DOHH2 (cell line): Measurements from ENCODE around the gene LBH.

Experiments used
- H3F3A ChIP-seq: fragments of 200-600 bp; sonication (generic), shearing (Covaris generic); 2 replicates; pipeline ENCODE4 v1.6.0; 2016; ENCODE audit warnings: antibody characterized with exemption, mild to moderate bottlenecking; ENCODE audit not compliant: control insufficient read depth, insufficient read depth
- H3K27ac ChIP-seq: fragments of 200-600 bp; sonication (generic); 2 replicates; pipeline ENCODE4 v1.5.1; 2014; ENCODE audit warnings: low read depth, mild to moderate bottlenecking, low read length, moderate library complexity
- H3K27me3 ChIP-seq: fragments of 200-600 bp; sonication (generic); 2 replicates; pipeline ENCODE4 v1.6.1; 2014; ENCODE audit warnings: mild to moderate bottlenecking, low read length, mixed read lengths; ENCODE audit not compliant: control insufficient read depth
- H3K36me3 ChIP-seq: fragments of 200-600 bp; sonication (generic); 2 replicates; pipeline ENCODE4 v1.6.1; 2014; ENCODE audit warnings: mild to moderate bottlenecking, low read length, moderate library complexity, mixed read lengths; ENCODE audit not compliant: control insufficient read depth
- H3K4me1 ChIP-seq: fragments of 200-600 bp; sonication (generic); 2 replicates; pipeline ENCODE4 v1.6.1; 2014; ENCODE audit warnings: mild to moderate bottlenecking, low read length, mixed read lengths; ENCODE audit not compliant: control insufficient read depth
- H3K4me2 ChIP-seq: fragments of 200-600 bp; sonication (generic); 2 replicates; pipeline ENCODE4 v1.6.0; 2014; ENCODE audit warnings: mild to moderate bottlenecking, low read length, moderate library complexity
- H3K4me3 ChIP-seq: fragments of 200-600 bp; sonication (generic); 2 replicates; pipeline ENCODE4 v1.5.1; 2014; ENCODE audit warnings: mild to moderate bottlenecking, low read length, mixed read lengths
- H3K79me2 ChIP-seq: fragments of 200-600 bp; sonication (generic); 2 replicates; pipeline ENCODE4 v1.6.1; 2014; ENCODE audit warnings: mild to moderate bottlenecking, low read length, mixed read lengths; ENCODE audit not compliant: control insufficient read depth
- H3K9me2 ChIP-seq: fragments of 200-600 bp; sonication (generic); replicated peaks from 2 replicates; pipeline ENCODE4 v1.6.1; 2014; ENCODE audit warnings: mild to moderate bottlenecking, low read length, mixed read lengths; ENCODE audit not compliant: control insufficient read depth
- H3K9me3 ChIP-seq: fragments of 200-600 bp; sonication (generic); 2 replicates; pipeline ENCODE4 v1.6.1; 2014; ENCODE audit warnings: antibody characterized with exemption, low read length, mixed read lengths; ENCODE audit not compliant: control insufficient read depth, insufficient read depth
- H4K20me1 ChIP-seq: fragments of 200-600 bp; sonication (generic); 2 replicates; pipeline ENCODE4 v1.6.0; 2014; ENCODE audit warnings: low read depth, mild to moderate bottlenecking, antibody characterized with exemption, low read length, moderate library complexity; ENCODE audit not compliant: control insufficient read depth, insufficient read depth
- CTCF ChIP-seq: fragments of 200-600 bp; sonication (generic); IDR thresholded peaks from one replicate; pipeline ENCODE4 v1.5.1; 2014; ENCODE audit warnings: antibody characterized with exemption, mild to moderate bottlenecking, low read depth, low read length; ENCODE audit not compliant: poor library complexity, severe bottlenecking
- EZH2phosphoT487 ChIP-seq: fragments of 200-600 bp; sonication (generic); IDR thresholded peaks from 2 replicates; pipeline ENCODE4 v1.6.1; 2017; ENCODE audit warnings: borderline replicate concordance, mild to moderate bottlenecking, antibody characterized with exemption, low read length, moderate library complexity, mixed read lengths

The LBH gene

GRCh38 chr2:30275256-30275655 lies 43.9 kb downstream of the LBH start:
- Histone ChIP-seq H3K4me2 (no peak overlapping the region), H3K4me3 (no peak overlapping the region)
- TF ChIP-seq CTCF (no peak), EZH2phosphoT487 (no peak)

GRCh38 chr2:30276455-30276911 lies 45.1 kb downstream of the LBH start:
- Histone ChIP-seq H3K4me2 (no peak overlapping the region), H3K79me2 (no peaks in the 10 kb centered on the region)
- no peak for TF ChIP-seq EZH2phosphoT487
- no peak for TF ChIP-seq CTCF

More at GRCh38 chr2:30275256-30275655, 43.9 kb downstream of the LBH start:
- H3K9me2 ChIP-seq, result no peaks in the 10 kb centered on the region
- H3K4me1 ChIP-seq, result peaks cover 6% of the 10 kb centered on the region
- no peaks in the 10 kb centered on the region for H3K27me3 ChIP-seq
- H3K27ac ChIP-seq, result no peak overlapping the region
- no peaks in the 10 kb centered on the region for H3K36me3 ChIP-seq
- H3K9me3 ChIP-seq, result no peaks in the 10 kb centered on the region
- no peaks in the 10 kb centered on the region for H3F3A ChIP-seq
- H4K20me1 ChIP-seq, result no peaks in the 10 kb centered on the region
- H3K79me2 ChIP-seq, result no peaks in the 10 kb centered on the region

GRCh38 chr2:30277582-30277981 lies 46.2 kb downstream of the LBH start:
- no peaks in the 10 kb centered on the region for H3K9me3 ChIP-seq
- H3K4me2 ChIP-seq, result no peak overlapping the region
- H4K20me1 ChIP-seq, result no peaks in the 10 kb centered on the region
- H3K4me3 ChIP-seq, result no peak overlapping the region
- H3K4me1 ChIP-seq, result peaks cover 21% of the 10 kb centered on the region
- H3F3A ChIP-seq, result no peaks in the 10 kb centered on the region
- no peak for TF ChIP-seq CTCF
- TF ChIP-seq EZH2phosphoT487, result no peak
- no peaks in the 10 kb centered on the region for H3K9me2 ChIP-seq
- no peaks in the 10 kb centered on the region for H3K27me3 ChIP-seq
- no peaks in the 10 kb centered on the region for H3K79me2 ChIP-seq
- no peak overlapping the region for H3K27ac ChIP-seq
- no peaks in the 10 kb centered on the region for H3K36me3 ChIP-seq

More at GRCh38 chr2:30276455-30276911, 45.1 kb downstream of the LBH start:
- Histone ChIP-seq H3K27me3 (no peaks in the 10 kb centered on the region), H3K36me3 (no peaks in the 10 kb centered on the region), H3K9me2 (no peaks in the 10 kb centered on the region), H3K4me1 (peaks cover 10% of the 10 kb centered on the region), H3K4me3 (no peak overlapping the region), H4K20me1 (no peaks in the 10 kb centered on the region), H3F3A (no peaks in the 10 kb centered on the region), H3K9me3 (no peaks in the 10 kb centered on the region), H3K27ac (no peak overlapping the region)
